Hematopoietic multipotent progenitor cell treated with erythropoietin and hydrocortisone succinate and interleukin-3 and kit ligand, for 4 days (in vitro differentiated cells): ENCODE measurements around the gene TLR8.
"Not testable (repeated sequence)": the region's sequence is repeated elsewhere in the genome, so short reads cannot be mapped to it uniquely, and the experiment has no call there.

Source experiments
- DNase-seq: peaks from one replicate; pipeline ENCODE4 v3.0.0-alpha.2; 2015

TLR8 gene

GRCh38 chrX:12947545-12948235 is 41.3 kb downstream of the TLR8 start:
- no peak for DNase-seq

- no peak for DNase-seq
These were observed 42.1 kb downstream of the TLR8 start for GRCh38 chrX:12948495-12948894.

GRCh38 chrX:12949205-12949926 is 42.9 kb downstream of the TLR8 start:
- DNase-seq: no peak

DNA sequence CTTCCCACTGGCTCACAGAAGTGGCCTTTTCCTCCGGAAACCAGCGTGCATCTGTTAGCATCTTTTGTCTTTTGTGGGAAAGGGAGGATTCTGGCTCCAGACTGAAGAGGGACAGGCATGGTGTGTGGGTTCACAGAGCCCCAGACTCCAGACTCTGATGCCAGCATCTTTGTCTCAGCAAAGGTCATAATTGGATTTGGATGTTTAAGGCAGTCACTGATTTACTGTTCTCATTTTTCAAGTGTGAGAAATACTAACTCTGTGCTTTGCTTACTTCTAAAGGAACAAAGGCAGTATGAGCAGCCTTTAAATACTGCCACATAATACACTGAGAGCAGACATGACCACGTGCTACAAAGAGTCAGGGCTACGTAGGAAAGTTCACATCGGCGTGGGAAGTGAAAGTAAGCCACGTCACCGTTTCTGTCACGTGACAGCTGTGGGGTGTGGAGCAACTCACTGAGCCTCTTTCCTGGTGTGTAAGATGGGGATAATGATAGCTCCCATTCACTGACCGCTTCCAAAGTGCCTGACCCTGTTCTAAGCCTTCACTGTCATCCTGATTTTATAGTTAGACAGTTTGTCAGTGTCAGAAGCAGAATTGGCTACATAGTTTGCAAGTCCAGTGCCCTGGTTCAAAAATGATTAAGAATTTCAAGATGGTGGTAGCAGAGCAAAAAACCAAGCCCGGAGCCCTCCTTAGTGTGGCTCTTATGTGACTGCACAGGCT is 43.7 kb downstream of the TLR8 start:
- peak; percentile 73 for DNase-seq

GRCh38 chrX:12950851-12951594 is 44.6 kb downstream of the TLR8 start:
- peak; percentile 88 for DNase-seq

- DNase-seq: peak; percentile 45
These were observed 45.2 kb downstream of the TLR8 start for GRCh38 chrX:12951595-12951975.

DNA sequence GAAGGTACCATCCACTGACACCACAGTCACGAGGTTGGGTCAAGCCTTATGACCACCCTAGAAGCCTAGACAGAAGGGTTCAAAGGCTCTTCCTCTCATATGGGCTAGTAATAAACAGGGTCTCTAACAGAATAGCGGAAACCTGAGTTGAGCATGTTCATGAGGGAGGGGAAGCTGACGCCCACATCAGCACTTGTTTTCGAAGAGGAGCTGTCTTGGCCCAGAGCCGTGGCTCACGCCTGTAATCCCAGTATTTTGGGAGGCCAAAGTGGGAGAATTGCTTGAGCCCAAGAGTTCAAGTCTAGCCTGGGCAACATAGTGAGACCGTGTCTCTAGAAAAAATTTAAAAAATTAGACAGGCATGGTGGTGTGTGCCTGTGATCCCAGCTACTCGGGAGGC is 47.0 kb downstream of the TLR8 start:
- DNase-seq: no peak

DNA sequence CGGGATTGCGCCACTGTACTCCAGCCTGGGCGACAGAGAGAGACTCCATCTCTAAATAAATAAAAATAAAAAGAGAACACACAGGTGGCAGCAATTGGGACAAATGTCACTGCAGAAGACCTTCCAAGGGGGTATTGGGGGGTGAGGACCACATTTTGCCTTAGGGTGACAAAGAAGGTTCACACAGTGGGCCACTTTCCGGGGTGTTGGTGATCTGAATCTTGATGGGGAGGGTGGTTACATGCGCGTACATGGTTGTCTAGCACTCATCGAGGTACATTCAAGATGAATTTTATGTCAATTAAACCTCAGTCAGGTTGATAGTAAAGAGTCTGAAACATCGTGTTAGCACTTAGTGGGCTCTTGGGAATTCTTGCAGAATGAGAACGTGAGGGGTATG is 48.0 kb downstream of the TLR8 start:
- DNase-seq: no peak

DNA sequence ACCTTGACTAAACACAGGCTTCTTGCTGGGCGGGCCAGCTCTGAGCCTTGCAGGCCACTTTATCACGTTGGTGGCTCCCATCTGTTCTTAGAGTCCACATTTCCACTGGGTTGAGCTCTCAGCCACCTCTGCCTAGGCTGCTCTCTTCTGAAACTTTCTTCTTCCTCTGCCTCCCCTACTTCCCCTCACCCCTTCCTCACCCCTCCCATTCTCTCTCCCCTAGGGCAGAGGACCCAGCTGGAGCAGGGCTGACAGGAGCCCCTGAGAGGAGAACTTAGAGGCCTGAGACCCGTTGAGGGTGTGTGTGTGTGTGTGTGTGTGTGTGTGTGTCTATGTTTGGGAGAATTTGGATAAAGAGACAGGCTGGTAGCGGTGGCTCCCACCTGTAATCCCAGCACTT is 48.6 kb downstream of the TLR8 start:
- DNase-seq: peak; percentile 51

GRCh38 chrX:12955882-12956703 is 49.7 kb downstream of the TLR8 start:
- DNase-seq: peak; percentile 93

DNA sequence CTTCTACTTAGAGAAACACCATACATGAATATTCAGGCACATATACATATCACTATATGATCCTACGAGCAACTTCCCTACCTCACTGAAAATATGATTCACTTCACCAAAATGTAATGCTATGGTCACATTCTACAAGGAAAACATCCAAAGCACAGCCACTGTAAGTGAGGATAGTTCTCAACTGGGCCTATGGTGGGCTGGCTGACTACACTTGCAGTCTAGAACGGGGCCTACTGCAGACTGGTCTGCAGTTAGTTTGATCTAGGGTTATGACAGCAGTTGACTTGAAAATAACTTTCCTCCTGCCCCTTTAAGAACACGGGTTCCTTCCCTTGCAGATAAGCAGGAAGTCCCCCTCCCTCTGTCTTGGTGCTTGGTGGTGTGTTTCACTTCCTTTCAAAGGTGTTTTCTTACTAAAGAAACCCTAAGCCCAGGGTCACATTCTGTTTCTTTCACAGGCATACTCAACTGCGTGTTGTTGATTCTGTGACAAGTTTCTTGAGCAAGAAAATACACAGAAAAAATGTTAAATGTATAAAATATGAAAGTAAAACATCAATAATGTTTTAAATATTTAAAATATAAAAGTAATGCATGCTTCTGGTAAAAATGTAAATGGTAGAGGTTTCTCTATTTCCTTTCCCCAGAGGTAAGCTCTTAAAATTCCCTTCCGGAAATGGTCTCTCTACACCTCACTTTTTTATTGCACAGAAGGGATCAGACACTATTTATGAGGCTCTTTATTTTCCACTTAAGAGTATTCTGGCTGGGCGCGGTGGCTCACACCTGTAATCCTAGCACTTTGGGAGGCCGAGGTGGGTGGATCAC is 50.5 kb downstream of the TLR8 start:
- peak; percentile 93 for DNase-seq

DNA sequence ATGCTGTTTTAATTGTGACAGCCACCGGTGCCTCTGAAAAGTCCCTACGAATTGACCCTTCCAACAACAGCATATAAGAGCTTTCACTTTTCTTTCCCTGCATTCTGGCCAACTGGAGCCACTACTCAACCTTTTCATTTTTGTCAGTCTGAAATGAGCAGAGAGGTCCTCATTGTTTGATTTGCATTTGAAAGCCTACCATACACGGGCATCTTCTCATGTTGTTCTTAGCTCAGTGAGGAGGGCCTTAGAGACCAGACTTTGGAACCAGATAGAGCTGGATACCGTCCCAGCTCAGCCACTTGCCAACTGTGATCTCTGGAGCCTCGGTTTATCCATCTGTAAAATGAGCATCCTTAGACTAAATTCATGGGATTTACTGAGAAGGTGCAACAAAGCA is 51.6 kb downstream of the TLR8 start:
- no peak for DNase-seq

DNA sequence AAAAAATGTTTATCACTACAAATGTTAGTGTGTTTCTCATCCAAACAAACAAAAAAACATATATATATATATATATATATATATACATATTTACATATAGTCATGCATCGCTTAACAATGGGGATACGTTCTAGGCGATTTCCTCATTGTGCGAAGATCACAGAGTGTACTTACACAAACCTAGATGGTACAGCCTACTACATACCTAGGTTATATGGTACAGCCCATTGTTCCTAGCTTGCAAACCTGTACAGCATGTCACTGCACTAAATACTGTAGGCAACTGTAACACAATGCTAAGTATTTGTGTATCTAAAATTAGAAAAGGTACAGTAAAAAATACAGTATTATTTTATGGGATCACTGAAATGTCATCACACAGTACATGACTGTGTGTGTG is 52.0 kb downstream of the TLR8 start:
- DNase-seq: no peak

- DNase-seq: no peak
These were observed 54.8 kb downstream of the TLR8 start for GRCh38 chrX:12961196-12961718.

DNA sequence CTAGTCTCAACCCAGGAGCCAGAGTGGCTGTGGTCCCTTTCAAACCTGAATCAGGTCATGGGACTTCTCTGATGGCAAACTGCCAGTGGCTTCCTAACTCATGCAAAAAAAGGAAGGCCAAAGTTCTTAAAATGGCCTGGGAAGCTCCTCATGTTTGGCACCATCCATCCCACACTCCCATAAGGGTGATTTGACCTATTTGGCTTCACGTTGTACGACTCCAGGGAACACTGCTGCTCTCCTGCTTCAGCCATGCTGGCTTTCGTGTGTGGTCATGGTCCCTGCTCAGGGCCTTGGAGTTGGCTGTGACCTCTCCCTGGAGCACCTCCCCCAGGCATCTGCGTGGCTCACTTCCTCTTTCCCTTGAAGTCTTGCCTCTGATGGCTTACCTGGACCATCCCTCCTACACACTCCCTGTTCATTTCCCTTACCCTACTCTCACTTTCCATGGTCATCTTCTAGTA is 55.7 kb downstream of the TLR8 start:
- peak; percentile 35 for DNase-seq

GRCh38 chrX:12963210-12963850 is 56.9 kb downstream of the TLR8 start:
- not testable (repeated sequence) for DNase-seq

DNA sequence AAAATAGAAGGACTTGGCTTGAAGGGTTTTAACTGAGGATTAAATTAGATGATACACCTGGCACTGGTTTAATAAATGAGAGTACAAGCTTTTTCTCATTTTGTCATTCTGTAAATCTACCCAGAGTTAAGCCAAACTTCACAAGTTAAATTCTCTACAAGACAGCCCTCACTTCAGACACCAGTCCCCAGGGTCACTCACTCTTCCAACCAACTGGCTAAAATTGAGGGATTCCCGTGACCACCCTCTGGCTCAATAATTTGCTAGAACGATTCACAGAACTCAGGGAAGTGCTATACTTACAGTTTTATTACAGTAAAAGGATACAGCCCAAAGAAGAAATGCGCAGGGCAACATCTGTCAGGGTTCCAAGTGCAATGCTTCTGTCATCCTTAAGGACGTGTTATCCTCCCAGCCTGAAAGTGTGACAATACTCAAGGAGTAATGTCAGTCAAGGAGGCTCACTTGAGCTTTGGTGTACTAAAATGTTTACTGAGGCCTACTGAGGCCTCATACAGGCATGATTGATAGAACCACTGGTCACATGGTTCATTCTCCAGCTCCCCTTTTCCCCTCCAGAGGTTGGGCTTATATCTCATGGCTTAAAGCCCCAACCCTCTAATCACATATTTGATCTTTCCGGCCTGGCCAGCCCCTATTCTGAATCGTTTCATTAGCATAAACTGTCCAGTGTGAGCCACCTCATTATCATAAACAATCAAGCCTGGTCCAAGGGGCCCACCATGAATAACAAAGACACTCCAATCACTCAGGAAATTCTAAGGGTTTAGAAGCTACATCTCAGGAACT is 58.9 kb downstream of the TLR8 start:
- DNase-seq: no peak

DNA sequence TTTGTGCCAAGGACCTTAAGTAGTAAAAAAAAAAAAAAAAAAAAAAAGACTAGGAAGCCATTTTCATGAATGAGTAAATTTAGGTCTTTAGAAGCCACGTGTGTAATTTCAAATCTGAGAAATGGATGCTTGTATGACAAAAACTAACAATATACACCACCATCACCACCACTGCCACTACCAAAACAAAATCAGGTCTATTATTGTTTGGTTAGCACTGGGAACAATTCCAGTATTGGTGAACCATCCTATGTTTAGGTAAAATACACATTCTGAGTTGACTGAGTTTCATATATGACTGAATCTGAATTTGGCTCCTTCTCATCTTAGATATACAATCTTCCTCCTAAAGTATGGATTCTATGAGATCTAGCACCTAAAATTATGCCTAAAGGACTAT is 59.7 kb downstream of the TLR8 start:
- no peak for DNase-seq

GRCh38 chrX:12967711-12968465 is 61.5 kb downstream of the TLR8 start:
- DNase-seq: no peak
